Central memory CD8-positive, alpha-beta T cell (primary cell): ENCODE measurements around the gene GABBR2.

ENCODE experiments used
- ATAC-seq: fragments of 150-1000 bp; cut with Tn5 transposase; replicated peaks from 2 replicates; pipeline ENCODE4 v1.10.0; 2022; ENCODE audit warnings: mild to moderate bottlenecking, moderate FRiP score, moderate number of reproducible peaks; ENCODE audit not compliant: poor library complexity, severe bottlenecking; ENCODE audit errors: extremely low read depth
- DNase-seq, 2 donors: peaks; one replicate each; pipeline ENCODE4 v3.0.0; 2021; ENCODE audit warnings: low spot score in 2 of 2
- H3K27ac Mint-ChIP-seq: one replicate; pipeline ENCODE4 v1.8.0; 2022; ENCODE audit warnings: low read depth, mild to moderate bottlenecking, moderate library complexity, mixed read lengths
- H3K27me3 Mint-ChIP-seq: one replicate; pipeline ENCODE4 v1.8.0; 2022; ENCODE audit warnings: mixed read lengths
- H3K36me3 Mint-ChIP-seq: one replicate; pipeline ENCODE4 v1.8.0; 2022; ENCODE audit warnings: mild to moderate bottlenecking, moderate library complexity, mixed read lengths; ENCODE audit not compliant: insufficient read depth
- H3K4me1 Mint-ChIP-seq: one replicate; pipeline ENCODE4 v1.8.0; 2022; ENCODE audit warnings: mixed read lengths
- H3K4me3 Mint-ChIP-seq: one replicate; pipeline ENCODE4 v1.8.0; 2022; ENCODE audit warnings: mild to moderate bottlenecking, moderate library complexity, mixed read lengths
- H3K9me3 Mint-ChIP-seq: one replicate; pipeline ENCODE4 v1.8.0; 2022; ENCODE audit warnings: mixed read lengths

GABBR2 gene

DNA sequence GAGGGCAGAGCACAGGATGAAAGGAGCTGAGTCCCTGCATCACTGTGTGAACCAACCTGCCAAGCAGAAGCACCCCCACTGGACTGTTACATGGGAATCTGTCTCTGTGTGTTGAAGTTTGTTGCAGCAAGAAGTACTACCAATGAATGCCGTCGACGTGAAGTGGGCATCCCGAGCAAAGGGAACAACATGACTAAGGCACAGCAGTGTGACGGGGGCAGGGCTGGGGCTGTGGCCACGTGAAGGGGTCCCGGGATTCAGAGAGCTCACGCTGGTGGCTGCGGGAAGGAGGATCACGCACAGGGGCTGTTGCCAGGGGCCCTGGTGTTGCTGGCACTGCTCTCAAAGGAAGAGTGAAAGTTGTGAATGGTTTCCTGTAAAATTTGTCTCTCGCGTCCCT lies 27.5 kb upstream of the GABBR2 start:
- H3K36me3 Mint-ChIP-seq = peaks cover 6% of the 10 kb centered on the region
- H3K9me3 Mint-ChIP-seq = peaks cover 9% of the 10 kb centered on the region
- H3K4me3 Mint-ChIP-seq = no peak overlapping the region
- no peak for DNase-seq
- H3K27ac Mint-ChIP-seq = no peak overlapping the region
- H3K4me1 Mint-ChIP-seq = no peaks in the 10 kb centered on the region
- H3K27me3 Mint-ChIP-seq = no peaks in the 10 kb centered on the region
- no peak for ATAC-seq

DNA sequence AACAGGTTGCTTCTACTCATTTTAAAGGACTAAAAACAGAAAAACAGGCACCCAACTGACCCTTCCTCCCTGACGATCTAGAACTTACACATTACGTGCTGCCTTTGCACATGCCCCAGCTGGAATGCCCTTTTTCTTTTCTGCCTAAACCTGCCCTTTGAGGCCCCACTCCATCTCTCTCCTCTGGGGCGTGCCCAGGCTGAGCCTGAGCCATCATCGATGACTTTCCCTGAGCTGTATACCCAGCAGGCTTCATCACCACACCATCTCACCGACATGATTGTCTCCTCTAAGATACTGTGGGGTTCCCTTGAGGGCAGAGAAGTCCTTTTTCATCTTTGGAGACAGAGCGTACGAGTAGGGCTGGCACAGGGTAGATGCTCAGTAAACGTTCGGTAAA lies 24.1 kb upstream of the GABBR2 start:
- no peak for ATAC-seq
- DNase-seq = no peak
- no peak overlapping the region for H3K27ac Mint-ChIP-seq
- peaks cover 16% of the 10 kb centered on the region for H3K27me3 Mint-ChIP-seq
- H3K4me3 Mint-ChIP-seq = no peak overlapping the region
- no peaks in the 10 kb centered on the region for H3K4me1 Mint-ChIP-seq
- H3K9me3 Mint-ChIP-seq = no peaks in the 10 kb centered on the region
- peaks cover 4% of the 10 kb centered on the region for H3K36me3 Mint-ChIP-seq

DNA sequence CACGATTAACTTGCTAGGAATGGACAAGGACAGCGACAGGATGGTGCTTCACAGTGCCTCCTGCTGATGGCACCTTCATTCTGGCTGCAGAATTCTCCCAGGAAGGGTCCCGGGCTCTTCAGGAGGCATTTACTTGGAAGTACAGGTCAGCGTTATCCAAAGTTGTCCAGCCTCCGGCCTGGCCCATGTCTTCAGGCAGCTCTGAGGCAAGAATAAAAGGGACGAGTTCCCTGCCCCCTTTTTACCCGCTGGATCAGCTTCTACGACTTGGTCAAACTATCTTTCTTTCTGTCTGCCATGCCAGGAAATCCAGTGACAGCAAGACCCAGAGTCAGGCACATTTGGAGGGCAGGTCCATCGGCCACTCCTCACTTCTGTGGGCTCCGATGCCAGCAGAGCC lies 23.4 kb upstream of the GABBR2 start:
- no peak overlapping the region for H3K27ac Mint-ChIP-seq
- no peaks in the 10 kb centered on the region for H3K4me1 Mint-ChIP-seq
- peaks cover 20% of the 10 kb centered on the region for H3K27me3 Mint-ChIP-seq
- H3K4me3 Mint-ChIP-seq = no peak overlapping the region
- peaks cover 4% of the 10 kb centered on the region for H3K36me3 Mint-ChIP-seq
- no peak for DNase-seq
- no peak for ATAC-seq
- H3K9me3 Mint-ChIP-seq = no peaks in the 10 kb centered on the region

DNA sequence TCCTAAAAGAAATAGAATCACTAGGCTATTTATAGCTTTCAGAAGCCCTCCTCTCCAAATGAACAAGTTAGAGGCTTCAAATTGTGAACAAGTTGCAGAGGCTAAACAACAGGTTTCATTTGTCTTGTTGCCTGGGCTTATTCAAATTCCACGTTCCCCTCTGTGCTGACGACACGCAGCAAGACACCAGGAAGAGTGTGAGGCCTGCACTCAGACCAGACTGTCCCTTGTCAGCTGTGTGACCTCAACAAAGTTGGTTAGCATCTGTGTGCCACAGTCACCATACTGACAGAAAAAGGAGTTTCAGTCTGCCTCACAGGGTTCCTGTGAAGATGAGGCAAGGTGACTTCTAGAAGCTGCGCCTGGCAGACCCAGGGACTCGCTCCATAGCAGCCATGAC lies 22.1 kb upstream of the GABBR2 start:
- H3K4me1 Mint-ChIP-seq = no peaks in the 10 kb centered on the region
- ATAC-seq (no peak), DNase-seq (no peak)
- peaks cover 31% of the 10 kb centered on the region for H3K27me3 Mint-ChIP-seq
- H3K4me3 Mint-ChIP-seq = no peak overlapping the region
- H3K27ac Mint-ChIP-seq = no peak overlapping the region
- H3K9me3 Mint-ChIP-seq = no peaks in the 10 kb centered on the region
- peaks cover under 1% of the 10 kb centered on the region for H3K36me3 Mint-ChIP-seq

DNA sequence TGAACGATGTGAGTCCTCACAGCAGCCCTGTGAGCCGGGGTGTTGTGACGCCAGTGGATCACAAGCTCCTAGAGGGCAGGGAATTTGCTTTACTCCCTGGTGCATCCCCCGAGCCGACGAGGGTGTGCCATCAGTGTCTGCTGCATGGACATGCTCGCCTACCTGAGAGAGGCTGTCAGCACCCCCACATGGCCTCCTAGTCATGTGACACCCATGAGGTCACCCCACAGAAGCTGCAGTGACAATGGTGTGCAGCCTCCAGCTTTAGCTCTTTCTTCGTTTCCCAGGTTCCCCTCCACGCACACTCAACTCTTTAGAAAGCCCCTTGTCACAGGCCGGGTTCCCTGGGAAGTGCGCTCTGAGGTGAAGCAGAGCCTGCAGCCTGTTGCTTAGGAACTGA lies 19.8 kb upstream of the GABBR2 start:
- Mint-ChIP-seq H3K4me1 (no peaks in the 10 kb centered on the region), H3K36me3 (no peaks in the 10 kb centered on the region), H3K27me3 (peaks cover 42% of the 10 kb centered on the region), H3K27ac (no peak overlapping the region), H3K4me3 (no peak overlapping the region), H3K9me3 (no peaks in the 10 kb centered on the region)
- DNase-seq = no peak
- no peak for ATAC-seq

DNA sequence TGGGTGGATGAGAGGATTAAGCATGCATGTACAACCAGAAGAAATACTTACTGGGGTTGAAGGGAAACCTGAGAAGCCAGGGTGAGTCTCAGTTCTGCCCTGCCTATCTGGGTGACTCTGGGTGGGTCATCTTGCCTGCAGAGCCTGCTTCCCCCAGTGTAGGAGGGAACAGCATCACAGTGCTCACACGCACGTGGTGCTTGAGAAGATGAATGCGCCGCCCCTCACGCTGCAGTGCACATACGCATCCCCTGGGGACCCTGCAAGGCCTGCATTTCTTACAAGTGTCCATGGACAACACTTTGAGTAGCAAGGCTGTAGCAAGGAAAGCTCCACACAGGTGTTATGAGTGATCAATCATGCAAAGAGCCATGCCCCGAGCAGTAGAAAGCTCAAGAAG lies 18.7 kb upstream of the GABBR2 start:
- Mint-ChIP-seq H3K9me3 (no peaks in the 10 kb centered on the region), H3K36me3 (no peaks in the 10 kb centered on the region), H3K4me3 (no peak overlapping the region), H3K4me1 (no peaks in the 10 kb centered on the region), H3K27me3 (peaks cover 53% of the 10 kb centered on the region), H3K27ac (no peak overlapping the region)
- ATAC-seq = no peak
- DNase-seq = no peak

DNA sequence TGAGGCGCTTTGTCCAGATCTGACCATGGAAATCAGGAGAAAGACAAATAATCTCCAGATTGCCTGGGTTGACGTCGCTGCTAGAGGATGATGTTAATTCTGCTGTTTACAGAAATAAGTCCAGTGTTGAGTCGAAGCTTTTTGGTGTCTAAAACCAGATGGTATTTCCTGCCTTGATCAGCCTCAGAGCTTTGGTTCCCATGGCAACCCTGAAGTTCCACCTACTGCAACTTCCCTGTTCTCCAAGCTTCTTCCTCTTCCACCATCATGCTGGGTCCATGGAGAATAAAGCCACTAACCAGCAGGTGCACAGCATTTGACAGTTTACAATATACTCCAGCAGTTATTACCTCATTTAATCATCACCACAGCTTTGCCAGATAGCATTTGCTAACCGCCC lies 18.0 kb upstream of the GABBR2 start:
- Mint-ChIP-seq H3K36me3 (no peaks in the 10 kb centered on the region), H3K4me1 (no peaks in the 10 kb centered on the region), H3K27me3 (peaks cover 60% of the 10 kb centered on the region), H3K27ac (no peak overlapping the region), H3K9me3 (no peaks in the 10 kb centered on the region), H3K4me3 (no peak overlapping the region)
- ATAC-seq (no peak), DNase-seq (no peak)

DNA sequence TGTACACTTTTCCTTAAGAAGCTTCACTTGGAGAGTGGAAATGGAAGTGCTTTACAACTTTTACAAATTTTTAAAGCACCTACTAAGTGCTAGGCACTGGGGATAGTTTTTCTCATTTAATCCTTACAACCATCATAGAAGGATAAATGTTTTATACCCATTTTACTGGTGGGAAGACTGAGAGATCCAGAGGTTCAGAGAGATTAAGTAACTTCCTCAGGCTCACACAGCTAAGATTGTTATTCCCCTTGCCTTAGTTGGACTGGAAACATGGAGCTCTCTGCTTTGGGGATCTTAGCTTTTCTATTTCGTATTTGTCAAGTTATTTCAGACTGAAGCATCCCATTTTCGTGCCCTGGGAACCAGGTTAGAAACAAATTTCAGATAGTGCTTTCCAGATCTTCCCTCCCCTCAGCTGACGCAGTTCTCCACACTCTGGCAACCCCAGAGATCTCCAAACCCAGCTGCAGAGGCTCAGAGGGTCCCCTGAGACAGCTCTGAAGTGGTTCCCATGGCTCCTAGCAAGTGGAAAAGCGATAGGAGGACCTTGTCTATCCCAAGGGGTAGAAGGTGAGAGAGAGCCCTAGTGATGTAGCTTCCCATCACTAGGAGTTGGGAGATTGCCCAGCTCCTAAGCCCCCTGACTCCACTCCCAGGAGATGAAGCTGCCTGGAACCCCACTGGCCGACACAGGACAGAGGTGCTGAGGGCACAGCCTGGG lies 16.2 kb upstream of the GABBR2 start:
- Mint-ChIP-seq H3K9me3 (no peaks in the 10 kb centered on the region), H3K4me1 (no peaks in the 10 kb centered on the region), H3K4me3 (no peak overlapping the region), H3K27ac (no peak overlapping the region), H3K27me3 (peaks cover 66% of the 10 kb centered on the region), H3K36me3 (no peaks in the 10 kb centered on the region)
- ATAC-seq (no peak), DNase-seq (no peak)

DNA sequence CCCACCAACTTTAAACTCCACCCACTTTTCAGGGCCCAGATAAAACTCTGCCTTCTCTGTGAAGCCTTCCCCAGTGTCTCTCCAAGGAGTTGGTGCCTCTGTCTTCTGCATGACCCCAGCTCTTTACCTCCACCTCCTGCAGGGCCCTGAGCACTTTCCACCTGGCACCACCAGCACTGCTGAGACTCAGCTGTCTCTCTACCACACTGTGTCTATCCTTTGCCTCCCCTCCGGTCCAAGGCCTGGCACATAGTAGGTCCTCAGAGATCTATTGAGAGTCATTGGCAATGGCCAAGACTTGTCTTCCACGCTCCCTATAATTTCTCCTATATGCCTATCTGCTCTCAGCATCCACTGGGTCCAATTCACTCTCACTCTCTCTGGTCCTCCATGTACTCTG lies 12.9 kb upstream of the GABBR2 start:
- DNase-seq (no peak), ATAC-seq (no peak)
- Mint-ChIP-seq H3K9me3 (no peaks in the 10 kb centered on the region), H3K27ac (no peak overlapping the region), H3K4me1 (no peaks in the 10 kb centered on the region), H3K27me3 (peaks cover 51% of the 10 kb centered on the region), H3K4me3 (no peak overlapping the region), H3K36me3 (no peaks in the 10 kb centered on the region)

DNA sequence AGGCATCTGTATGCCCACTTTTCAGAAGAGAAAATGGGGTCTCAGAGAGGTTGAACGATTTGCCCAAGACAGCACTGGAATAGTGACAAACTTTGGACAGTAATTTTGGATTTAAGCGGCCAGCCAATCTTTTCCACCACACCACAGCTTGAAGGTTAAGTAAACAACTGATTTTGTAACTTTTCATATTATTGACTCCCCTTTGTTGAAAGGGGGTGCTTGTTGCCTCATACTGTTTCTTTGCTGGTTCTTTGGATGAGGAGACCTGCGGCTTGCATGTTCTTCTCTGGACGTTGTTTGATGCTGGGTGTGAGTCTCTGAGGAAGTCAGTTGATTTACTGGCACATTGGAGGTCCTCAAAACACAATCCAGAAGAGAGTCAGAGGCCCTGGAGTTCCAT lies 11.7 kb upstream of the GABBR2 start:
- DNase-seq = no peak
- no peaks in the 10 kb centered on the region for H3K4me1 Mint-ChIP-seq
- H3K27me3 Mint-ChIP-seq = peaks cover 58% of the 10 kb centered on the region

DNA sequence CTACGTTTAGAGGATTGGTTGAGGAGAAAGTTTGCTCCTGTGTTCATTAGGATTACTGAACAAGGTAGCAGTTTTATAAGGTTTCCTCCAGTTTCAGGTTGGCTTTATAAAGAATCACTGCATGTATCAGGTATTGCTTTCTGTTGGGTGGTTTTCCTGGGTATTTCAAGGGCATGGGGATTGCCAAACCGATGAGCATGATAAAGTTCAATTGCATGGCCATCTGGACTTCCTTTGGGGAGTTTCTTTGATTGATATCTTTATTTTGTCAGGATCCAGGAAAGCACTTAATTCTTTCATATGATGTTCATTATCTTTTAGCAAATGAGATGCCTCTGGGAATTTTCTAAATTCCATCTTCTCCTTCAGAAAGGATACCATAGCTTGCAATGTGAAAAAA lies 10.3 kb upstream of the GABBR2 start:
- Mint-ChIP-seq H3K4me3 (no peak overlapping the region), H3K36me3 (no peaks in the 10 kb centered on the region), H3K4me1 (no peaks in the 10 kb centered on the region), H3K27ac (no peak overlapping the region), H3K9me3 (no peaks in the 10 kb centered on the region), H3K27me3 (peaks cover 59% of the 10 kb centered on the region)
- ATAC-seq = no peak
- DNase-seq = no peak

More for the DNA sequence above, 11.7 kb upstream of the GABBR2 start:
- Mint-ChIP-seq H3K36me3 (no peaks in the 10 kb centered on the region), H3K4me3 (no peak overlapping the region), H3K9me3 (no peaks in the 10 kb centered on the region), H3K27ac (no peak overlapping the region)
- no peak for ATAC-seq

DNA sequence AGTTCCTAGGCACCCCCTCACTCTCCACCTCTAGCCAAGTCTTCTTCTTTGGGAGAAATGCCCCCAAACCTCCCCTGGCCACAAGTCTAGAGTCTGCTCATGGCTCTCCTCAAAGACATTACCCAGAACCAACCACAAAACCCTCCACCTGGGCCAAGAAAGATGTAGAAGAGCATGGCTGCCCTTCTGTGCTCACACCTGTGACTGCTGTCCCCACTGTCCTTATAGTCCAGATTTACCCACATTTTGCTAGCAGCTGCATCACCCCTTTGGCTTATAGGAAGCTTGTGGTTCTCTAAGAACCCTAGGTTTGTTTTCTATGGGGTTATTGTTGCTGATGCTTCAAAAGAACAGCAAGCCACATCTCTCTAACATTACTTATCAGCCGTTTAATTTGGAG lies 6.1 kb upstream of the GABBR2 start:
- H3K9me3 Mint-ChIP-seq = no peaks in the 10 kb centered on the region

DNA sequence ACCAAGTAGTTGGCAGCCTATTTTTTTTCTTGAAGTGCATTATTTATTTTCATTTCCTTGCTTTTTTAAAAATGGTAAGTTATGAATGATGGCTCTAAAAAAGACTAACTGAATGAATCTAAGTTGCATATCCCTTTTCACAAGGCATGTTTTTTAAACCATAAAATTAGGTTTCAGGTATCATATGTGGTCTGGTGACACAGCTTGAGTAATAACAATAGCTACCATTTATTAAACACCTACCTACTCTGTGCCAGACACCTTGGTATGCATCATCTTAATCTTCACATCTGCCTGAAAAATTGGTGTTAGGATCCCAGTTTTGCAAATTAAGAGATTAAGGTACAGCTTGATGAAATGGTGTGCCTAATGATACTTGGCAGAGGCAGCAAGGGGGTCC lies 4.3 kb upstream of the GABBR2 start:
- Mint-ChIP-seq H3K27me3 (peaks cover 62% of the 10 kb centered on the region), H3K36me3 (no peaks in the 10 kb centered on the region), H3K27ac (no peak overlapping the region), H3K4me1 (no peaks in the 10 kb centered on the region), H3K4me3 (no peak overlapping the region), H3K9me3 (no peaks in the 10 kb centered on the region)
- no peak for ATAC-seq
- DNase-seq = no peak

More for the DNA sequence above, 6.1 kb upstream of the GABBR2 start:
- Mint-ChIP-seq H3K36me3 (no peaks in the 10 kb centered on the region), H3K27ac (no peak overlapping the region), H3K4me1 (no peaks in the 10 kb centered on the region), H3K27me3 (peaks cover 57% of the 10 kb centered on the region), H3K4me3 (no peak overlapping the region)
- ATAC-seq = no peak
- no peak for DNase-seq
